ENCODE data around the gene TANC1.

TANC1 gene

DNA sequence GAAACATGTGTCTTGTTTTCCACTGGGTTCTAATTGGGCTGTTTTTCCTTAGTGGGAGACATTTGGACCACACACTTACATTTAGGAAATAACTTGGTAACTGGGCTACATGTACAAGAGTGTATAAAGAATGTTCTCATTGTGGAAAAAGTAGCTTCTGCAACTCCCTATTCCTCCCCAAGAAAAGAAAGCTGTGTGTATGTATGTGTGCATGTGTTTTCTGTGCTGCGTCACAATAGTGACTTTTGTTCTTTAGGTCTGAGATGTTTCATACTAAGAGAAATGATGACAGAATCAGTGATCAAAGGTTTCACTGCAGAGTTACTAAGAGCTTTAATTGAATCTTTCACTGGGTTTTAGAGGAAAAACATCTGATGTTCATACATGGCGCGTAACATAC, 82.7 kb downstream of the TANC1 start:
- 92% methylated on average over 3 of the region's 3 CpGs for WGBS
- no peaks in the 10 kb centered on the region for H3K27me3 ChIP-seq (ENCODE audit: insufficient read depth, low read length)
- H3K36me3 ChIP-seq (ENCODE audit: insufficient read depth, low read length): no peaks in the 10 kb centered on the region
- H3K27ac ChIP-seq (ENCODE audit: low read depth, low read length): no peak overlapping the region
- H3K4me3 ChIP-seq (ENCODE audit: low read length): no peak overlapping the region
- no peak overlapping the region for H3K9ac ChIP-seq (ENCODE audit: low read depth, low read length)
- no peaks in the 10 kb centered on the region for H3K9me3 ChIP-seq (ENCODE audit: insufficient read depth, low read depth, low read length)
- H3K4me1 ChIP-seq (ENCODE audit: insufficient read depth, low read length): peaks cover 16% of the 10 kb centered on the region

DNA sequence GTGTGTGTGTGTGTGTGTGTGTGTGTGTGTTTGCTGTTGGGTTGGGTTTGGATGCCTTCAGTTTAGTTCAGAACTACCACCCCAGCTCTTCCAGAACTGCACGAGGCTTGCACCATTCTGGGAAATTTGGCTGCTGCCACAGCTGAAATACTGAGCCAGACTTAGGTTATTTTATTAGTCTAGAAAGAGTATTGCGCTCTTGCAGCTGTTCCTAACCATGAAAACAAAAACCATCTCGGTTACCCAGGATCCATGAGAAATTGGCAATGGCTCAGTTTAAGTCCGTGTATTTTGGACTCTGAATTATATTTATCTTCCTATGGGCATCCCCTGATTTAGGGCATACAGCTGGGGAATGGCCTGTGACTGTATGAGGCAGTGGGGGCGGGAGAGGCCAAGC, 83.2 kb downstream of the TANC1 start:
- Histone ChIP-seq H3K9ac (ENCODE audit: low read depth, low read length) (no peak overlapping the region), H3K36me3 (ENCODE audit: insufficient read depth, low read length) (no peaks in the 10 kb centered on the region), H3K27ac (ENCODE audit: low read depth, low read length) (no peak overlapping the region), H3K9me3 (ENCODE audit: insufficient read depth, low read depth, low read length) (no peaks in the 10 kb centered on the region), H3K4me3 (ENCODE audit: low read length) (no peak overlapping the region), H3K4me1 (ENCODE audit: insufficient read depth, low read length) (peaks cover 14% of the 10 kb centered on the region), H3K27me3 (ENCODE audit: insufficient read depth, low read length) (no peaks in the 10 kb centered on the region)
- WGBS: 94% methylated on average over 5 of the region's 5 CpGs

DNA sequence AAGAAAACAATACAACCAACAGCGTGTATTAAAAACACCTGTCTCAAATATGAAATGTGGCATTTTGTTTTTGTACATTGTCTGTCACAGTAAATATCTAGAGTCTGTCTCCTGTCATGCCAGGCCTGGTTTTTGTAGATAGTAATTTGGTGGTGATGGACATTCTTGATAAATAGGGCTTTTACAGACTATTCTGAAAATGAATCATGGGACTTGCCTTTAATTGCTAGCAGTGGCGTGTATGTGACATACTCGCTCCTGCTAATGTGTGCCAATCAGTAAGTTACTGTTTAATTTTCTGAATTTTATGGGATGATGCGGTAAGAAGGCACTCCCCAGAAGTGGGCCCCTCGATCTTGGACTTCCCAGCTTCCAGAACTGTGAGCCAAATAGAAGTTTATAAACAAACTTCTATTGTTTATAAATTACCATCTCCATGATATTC, 83.7 kb downstream of the TANC1 start:
- Histone ChIP-seq H3K36me3 (ENCODE audit: insufficient read depth, low read length) (no peaks in the 10 kb centered on the region), H3K9me3 (ENCODE audit: insufficient read depth, low read depth, low read length) (no peaks in the 10 kb centered on the region), H3K27ac (ENCODE audit: low read depth, low read length) (no peak overlapping the region), H3K4me3 (ENCODE audit: low read length) (no peak overlapping the region), H3K27me3 (ENCODE audit: insufficient read depth, low read length) (no peaks in the 10 kb centered on the region), H3K4me1 (ENCODE audit: insufficient read depth, low read length) (peaks cover 10% of the 10 kb centered on the region), H3K9ac (ENCODE audit: low read depth, low read length) (no peak overlapping the region)
- WGBS: 81% methylated on average over 5 of the region's 5 CpGs

DNA sequence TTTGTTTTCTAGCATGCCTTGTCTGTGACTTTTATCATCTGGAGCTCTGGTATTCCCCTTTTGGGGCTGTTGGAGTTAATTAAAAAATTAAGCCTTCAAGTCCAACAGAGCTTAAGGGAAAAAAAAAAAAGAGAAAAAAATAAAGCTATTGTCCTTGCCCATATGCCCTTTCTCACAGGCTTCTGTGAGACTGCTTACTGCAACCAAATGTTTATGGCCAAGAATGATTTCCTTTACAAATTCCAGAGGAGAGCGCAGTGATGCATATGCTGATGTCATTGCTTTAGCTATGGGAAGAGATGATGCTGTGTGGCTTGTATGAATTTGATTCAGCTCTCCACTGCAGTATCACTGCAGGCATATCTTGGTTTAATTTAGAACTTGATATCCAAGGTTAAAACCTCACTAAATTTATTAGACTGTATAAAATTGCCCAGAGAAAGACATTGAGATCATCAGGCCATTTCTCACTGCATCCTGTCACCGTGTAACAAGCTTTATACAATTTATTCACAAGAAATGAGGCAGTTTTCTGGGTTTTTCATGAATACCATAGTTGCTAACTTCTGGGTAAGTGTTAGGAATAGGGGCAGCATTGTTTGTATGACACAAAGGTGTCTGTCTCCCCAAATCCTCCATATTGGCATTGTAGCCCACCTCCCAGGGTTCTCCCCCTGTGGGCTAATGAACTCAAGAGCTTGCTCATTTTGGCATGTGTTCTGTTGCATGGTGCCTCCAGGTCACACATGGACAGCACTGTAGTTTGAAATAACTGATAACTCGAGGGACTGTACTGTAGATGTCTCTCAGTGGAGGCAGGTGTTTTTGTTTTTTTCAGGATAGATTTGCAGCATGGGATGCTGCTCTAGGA, 85.0 kb downstream of the TANC1 start:
- no peaks in the 10 kb centered on the region for H3K9me3 ChIP-seq (ENCODE audit: insufficient read depth, low read depth, low read length)

DNA sequence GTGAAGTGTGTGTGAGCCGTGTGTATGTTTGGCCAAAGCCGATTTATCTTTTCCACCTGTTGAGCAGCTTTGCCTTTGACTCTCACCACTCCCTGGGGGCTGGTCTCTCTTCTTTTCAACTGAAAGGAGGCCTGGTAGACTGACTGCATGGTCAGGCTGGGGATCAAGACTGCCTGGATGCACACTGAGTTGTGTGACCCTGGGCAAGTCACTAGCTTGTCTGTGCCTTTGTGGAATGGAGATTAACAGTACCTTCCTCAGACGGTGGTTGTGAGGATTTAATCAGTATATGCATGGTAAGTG, 85.5 kb downstream of the TANC1 start:
- Histone ChIP-seq H3K9me3 (ENCODE audit: insufficient read depth, low read depth, low read length) (no peaks in the 10 kb centered on the region), H3K4me3 (ENCODE audit: low read length) (no peak overlapping the region), H3K27me3 (ENCODE audit: insufficient read depth, low read length) (no peaks in the 10 kb centered on the region), H3K9ac (ENCODE audit: low read depth, low read length) (no peak overlapping the region), H3K27ac (ENCODE audit: low read depth, low read length) (no peak overlapping the region), H3K36me3 (ENCODE audit: insufficient read depth, low read length) (no peaks in the 10 kb centered on the region), H3K4me1 (ENCODE audit: insufficient read depth, low read length) (peaks cover 5% of the 10 kb centered on the region; the same call in 1 of the 2 replicates)
- 78% methylated on average over 3 of the region's 3 CpGs for WGBS

More for the DNA sequence above, 85.0 kb downstream of the TANC1 start:
- Histone ChIP-seq H3K4me3 (ENCODE audit: low read length) (no peak overlapping the region), H3K9ac (ENCODE audit: low read depth, low read length) (no peak overlapping the region), H3K36me3 (ENCODE audit: insufficient read depth, low read length) (no peaks in the 10 kb centered on the region), H3K27ac (ENCODE audit: low read depth, low read length) (no peak overlapping the region), H3K27me3 (ENCODE audit: insufficient read depth, low read length) (no peaks in the 10 kb centered on the region), H3K4me1 (ENCODE audit: insufficient read depth, low read length) (peaks cover 5% of the 10 kb centered on the region; the same call in 1 of the 2 replicates)
- WGBS: 94% methylated on average over 3 of the region's 3 CpGs

DNA sequence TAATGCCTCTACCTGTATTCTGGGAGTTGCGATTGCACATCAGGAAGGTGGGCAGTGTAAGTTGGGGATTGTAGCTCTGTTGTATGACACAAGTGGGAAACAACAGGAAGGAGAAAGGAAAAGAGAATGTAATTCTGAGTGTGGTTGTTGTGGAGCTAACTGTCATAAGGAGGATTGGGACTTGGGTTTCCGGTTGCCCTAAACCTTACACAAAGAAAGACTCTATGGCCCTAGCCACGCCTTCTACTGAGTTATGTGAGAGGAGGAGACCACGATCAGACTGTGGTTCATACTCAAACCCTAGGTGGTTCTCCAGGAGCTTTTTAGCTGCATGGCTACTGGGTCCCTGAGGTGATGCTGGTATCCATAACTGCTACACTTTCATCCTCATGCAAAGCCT, 86.5 kb downstream of the TANC1 start:
- no peaks in the 10 kb centered on the region for H3K27me3 ChIP-seq (ENCODE audit: insufficient read depth, low read length)
- H3K4me3 ChIP-seq (ENCODE audit: low read length): no peak overlapping the region
- no peaks in the 10 kb centered on the region for H3K9me3 ChIP-seq (ENCODE audit: insufficient read depth, low read depth, low read length)
- no peak overlapping the region for H3K9ac ChIP-seq (ENCODE audit: low read depth, low read length)
- peaks cover 5% of the 10 kb centered on the region; the same call in 1 of the 2 replicates for H3K4me1 ChIP-seq (ENCODE audit: insufficient read depth, low read length)
- H3K27ac ChIP-seq (ENCODE audit: low read depth, low read length): no peak overlapping the region
- 93% methylated on average over 4 of the region's 4 CpGs for WGBS
- H3K36me3 ChIP-seq (ENCODE audit: insufficient read depth, low read length): no peaks in the 10 kb centered on the region

DNA sequence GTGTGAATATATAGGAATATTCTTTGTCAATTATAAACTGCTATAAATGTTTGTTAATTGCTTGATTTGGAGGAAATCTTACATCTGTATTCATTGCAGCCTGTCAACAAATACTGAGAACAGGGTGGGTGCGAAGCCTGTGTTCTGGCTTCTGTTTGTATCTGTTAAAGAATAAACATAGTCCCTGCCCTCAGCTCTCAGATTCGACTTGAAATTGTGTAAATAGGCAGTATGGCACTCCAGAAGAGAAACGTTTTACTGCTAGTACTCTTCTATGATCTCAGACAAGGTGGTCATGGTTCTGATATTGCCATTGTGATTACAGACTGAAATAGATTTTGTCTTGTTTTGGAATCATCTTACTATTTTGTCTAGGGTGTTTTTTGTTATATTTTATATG, 92.1 kb downstream of the TANC1 start:
- no peaks in the 10 kb centered on the region for H3K36me3 ChIP-seq (ENCODE audit: insufficient read depth, low read length)
- no peak overlapping the region for H3K27ac ChIP-seq (ENCODE audit: low read depth, low read length)
- H3K9me3 ChIP-seq (ENCODE audit: insufficient read depth, low read depth, low read length): no peaks in the 10 kb centered on the region
- peaks cover 26% of the 10 kb centered on the region for H3K4me1 ChIP-seq (ENCODE audit: insufficient read depth, low read length)
- no peak overlapping the region for H3K4me3 ChIP-seq (ENCODE audit: low read length)
- WGBS: 90% methylated on average over 3 of the region's 3 CpGs
- no peaks in the 10 kb centered on the region for H3K27me3 ChIP-seq (ENCODE audit: insufficient read depth, low read length)
- H3K9ac ChIP-seq (ENCODE audit: low read depth, low read length): no peak overlapping the region

DNA sequence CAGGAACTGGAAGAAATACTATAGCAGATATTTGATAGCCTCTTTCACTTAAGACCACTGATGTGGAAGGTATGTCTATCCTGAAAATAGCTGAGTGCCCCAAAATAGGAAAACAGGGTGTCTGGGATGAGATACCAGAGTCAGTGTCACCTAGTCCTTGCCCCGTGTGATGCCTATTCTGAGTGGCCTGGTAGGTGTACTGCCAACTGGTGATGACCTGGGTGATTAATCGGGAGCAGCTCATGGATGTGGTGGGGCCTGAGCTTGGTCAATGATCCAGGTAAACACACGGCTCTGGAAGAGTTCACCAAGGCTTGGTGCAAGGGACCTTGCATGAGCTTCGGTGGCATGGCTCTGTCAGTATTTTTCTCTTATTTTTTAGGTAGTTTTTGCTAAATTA, 95.2 kb downstream of the TANC1 start:
- Histone ChIP-seq H3K36me3 (ENCODE audit: insufficient read depth, low read length) (no peaks in the 10 kb centered on the region), H3K27ac (ENCODE audit: low read depth, low read length) (no peak overlapping the region), H3K4me1 (ENCODE audit: insufficient read depth, low read length) (peaks cover 26% of the 10 kb centered on the region), H3K4me3 (ENCODE audit: low read length) (no peak overlapping the region), H3K9ac (ENCODE audit: low read depth, low read length) (no peak overlapping the region), H3K27me3 (ENCODE audit: insufficient read depth, low read length) (no peaks in the 10 kb centered on the region), H3K9me3 (ENCODE audit: insufficient read depth, low read depth, low read length) (no peaks in the 10 kb centered on the region)
- WGBS: 86% methylated on average over 4 of the region's 4 CpGs

DNA sequence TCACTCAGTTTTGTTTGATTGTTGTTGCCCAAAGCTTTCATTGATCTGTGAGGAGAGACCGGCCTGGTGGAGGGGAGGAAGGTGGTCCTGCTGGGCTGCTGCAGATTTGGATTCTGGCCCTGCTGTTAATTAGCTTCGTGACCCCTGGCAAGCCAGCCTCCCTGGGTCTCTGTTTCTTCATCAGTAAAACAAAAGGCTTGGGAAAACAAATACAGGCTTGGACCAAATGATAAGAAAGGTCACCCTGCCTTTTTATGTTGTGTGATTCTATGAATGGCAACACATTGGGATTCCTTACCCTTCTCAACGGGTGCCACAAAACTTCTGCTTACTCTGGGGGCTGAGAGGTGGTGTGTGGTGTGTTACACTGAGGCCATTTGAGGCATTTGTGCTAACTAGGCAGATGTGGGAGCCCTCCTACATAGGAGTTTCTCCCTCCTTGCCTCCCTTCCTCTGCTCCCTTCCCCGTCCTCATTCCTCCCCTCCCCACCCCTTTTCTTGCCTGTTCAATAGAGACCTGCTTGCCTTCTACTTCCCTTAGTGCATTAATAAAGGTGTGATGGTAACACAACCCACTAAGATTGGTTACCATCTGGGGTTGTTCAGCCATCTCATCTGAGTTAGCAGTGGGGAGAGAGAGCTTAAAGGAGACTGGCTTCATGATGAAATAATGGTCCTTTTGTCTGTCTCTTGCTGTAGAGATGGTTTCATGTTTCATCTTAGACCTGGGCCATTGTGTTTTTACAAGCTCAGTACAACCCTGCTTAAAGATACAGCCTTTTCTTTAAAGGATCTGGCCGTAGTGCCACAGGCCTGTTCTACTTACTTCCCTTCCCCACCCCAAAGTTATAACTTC, 96.2 kb downstream of the TANC1 start:
- Histone ChIP-seq H3K27ac (ENCODE audit: low read depth, low read length) (peak overlapping the region; percentile 62), H3K9ac (ENCODE audit: low read depth, low read length) (no peak overlapping the region), H3K4me3 (ENCODE audit: low read length) (peak overlapping the region; percentile 5; the same call in 1 of the 2 replicates), H3K4me1 (ENCODE audit: insufficient read depth, low read length) (peaks cover 26% of the 10 kb centered on the region), H3K9me3 (ENCODE audit: insufficient read depth, low read depth, low read length) (no peaks in the 10 kb centered on the region), H3K36me3 (ENCODE audit: insufficient read depth, low read length) (no peaks in the 10 kb centered on the region), H3K27me3 (ENCODE audit: insufficient read depth, low read length) (no peaks in the 10 kb centered on the region)
- 10% methylated on average over 5 of the region's 5 CpGs for WGBS

DNA sequence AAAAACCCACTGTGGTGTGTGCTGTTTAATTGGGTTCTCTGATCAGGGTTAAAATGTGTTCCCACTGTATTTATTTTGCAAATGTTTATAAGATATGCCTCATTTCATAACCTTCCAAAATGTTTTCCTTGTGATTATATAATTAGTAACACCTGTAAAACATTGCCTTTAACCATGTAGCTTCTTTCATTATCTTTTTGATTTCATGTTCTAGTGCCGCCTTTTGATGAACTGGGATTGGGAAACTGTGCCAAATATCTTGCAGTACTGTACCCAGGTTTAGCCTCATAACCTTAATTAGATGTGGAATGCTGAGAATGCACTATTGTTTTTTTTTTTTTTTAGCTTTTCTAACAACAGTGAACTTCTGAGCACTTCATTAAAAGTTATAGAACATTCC, 96.9 kb downstream of the TANC1 start:
- H3K4me3 ChIP-seq (ENCODE audit: low read length): peak overlapping the region; percentile 5; the same call in 1 of the 2 replicates
- H3K27ac ChIP-seq (ENCODE audit: low read depth, low read length): peak overlapping the region; percentile 62
- no peaks in the 10 kb centered on the region for H3K36me3 ChIP-seq (ENCODE audit: insufficient read depth, low read length)
- H3K9ac ChIP-seq (ENCODE audit: low read depth, low read length): no peak overlapping the region
- H3K27me3 ChIP-seq (ENCODE audit: insufficient read depth, low read length): no peaks in the 10 kb centered on the region
- 93% methylated on average over 1 of the region's 1 CpG for WGBS
- H3K9me3 ChIP-seq (ENCODE audit: insufficient read depth, low read depth, low read length): no peaks in the 10 kb centered on the region
- H3K4me1 ChIP-seq (ENCODE audit: insufficient read depth, low read length): peaks cover 26% of the 10 kb centered on the region

DNA sequence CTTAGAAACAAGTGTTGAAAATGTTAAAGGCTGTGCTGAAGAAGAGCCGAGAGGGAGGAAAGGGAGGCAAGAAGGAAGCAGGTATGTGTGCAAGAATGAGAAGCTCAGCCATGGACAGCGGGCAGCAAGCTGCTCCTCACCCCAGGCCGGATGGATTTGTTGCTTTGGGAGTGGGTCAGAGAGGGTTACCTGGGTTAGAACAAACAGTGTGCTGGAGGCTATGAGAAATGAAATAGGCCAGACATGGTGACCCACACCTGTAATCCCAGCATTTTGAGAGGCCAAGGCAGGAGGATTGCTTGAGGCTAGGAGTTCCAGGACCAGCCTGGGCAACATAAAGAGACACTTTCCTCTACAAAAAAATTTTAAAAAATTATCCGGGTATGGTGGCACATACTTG, 97.5 kb downstream of the TANC1 start:
- Histone ChIP-seq H3K9ac (ENCODE audit: low read depth, low read length) (no peak overlapping the region; the same call in 1 of the 2 replicates), H3K27ac (ENCODE audit: low read depth, low read length) (peak overlapping the region; percentile 2; the same call in 1 of the 2 replicates), H3K27me3 (ENCODE audit: insufficient read depth, low read length) (no peaks in the 10 kb centered on the region), H3K9me3 (ENCODE audit: insufficient read depth, low read depth, low read length) (no peaks in the 10 kb centered on the region), H3K36me3 (ENCODE audit: insufficient read depth, low read length) (no peaks in the 10 kb centered on the region), H3K4me1 (ENCODE audit: insufficient read depth, low read length) (peaks cover 26% of the 10 kb centered on the region), H3K4me3 (ENCODE audit: low read length) (no peak overlapping the region)
- 89% methylated on average over 4 of the region's 4 CpGs for WGBS

Measured in HUES64 (cell line).